Amniotic epithelial cell (primary cell): ENCODE results near the gene VTN.

ENCODE experiments used
- DNase-seq: peaks from one replicate; pipeline ENCODE4 v3.0.0-alpha.2; 2010; ENCODE audit warnings: low read depth

Gene VTN

GRCh38 chr17:28368915-28369683, 1.0 kb downstream of the VTN start:
- DNase-seq: no peak

DNA sequence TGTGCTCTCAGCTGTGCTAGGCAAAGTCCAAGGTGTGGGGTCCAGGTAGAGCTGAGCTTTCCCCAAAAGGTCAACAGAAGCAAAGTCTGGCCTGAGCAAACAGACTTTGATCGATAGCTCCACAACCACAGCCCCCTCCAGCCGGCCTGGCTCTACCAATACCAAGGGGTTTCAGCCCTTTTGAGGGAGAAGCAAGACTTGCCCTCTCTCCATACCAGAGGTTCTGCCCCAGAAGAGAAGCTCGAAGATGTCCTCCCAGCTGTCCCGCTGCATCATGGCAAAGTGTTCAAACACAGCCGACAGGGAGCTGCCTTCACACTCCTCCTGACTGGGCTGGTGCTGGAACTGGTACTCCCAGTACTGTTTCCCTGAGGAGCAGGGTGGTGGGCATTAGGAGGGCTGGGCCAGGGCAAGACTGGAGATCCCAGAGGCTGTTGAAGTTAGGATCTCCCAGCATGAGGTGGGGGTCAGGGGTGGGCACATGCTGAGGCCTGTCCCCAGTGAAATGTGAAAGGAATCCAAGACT, 1.7 kb downstream of the VTN start:
- no peak for DNase-seq

DNA sequence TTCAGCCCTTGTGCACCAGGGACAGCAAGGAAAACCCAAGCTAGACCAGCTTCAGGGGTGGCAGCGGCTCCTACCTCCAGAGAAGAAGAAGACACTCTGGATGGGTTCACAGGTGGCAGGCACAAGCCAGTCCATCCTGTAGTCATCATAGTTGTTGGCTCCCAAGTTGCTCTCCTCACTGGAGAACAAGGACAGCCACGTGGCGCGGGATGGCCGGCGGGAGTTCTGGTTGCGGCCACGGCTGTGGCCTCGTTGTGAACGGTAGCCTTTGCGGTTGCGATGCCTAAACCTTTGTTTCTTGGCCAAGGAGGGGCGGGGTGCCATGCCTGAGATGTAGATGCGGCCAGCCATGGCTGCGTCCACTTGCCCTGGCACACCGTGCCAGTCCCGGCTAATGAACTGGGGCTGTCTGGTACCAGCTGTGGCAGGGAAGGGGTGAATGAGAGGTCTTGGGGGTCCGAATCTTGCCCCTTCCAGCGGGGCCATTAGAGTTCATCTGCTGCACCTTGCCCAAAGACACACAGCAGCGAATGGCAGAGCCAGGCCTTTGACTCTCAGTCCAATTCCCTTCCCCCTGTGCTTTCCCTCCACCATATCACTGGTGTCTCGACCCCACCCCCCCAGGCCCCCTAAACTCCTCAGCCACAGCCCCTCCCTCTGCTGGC, 2.3 kb downstream of the VTN start:
- DNase-seq: no peak

DNA sequence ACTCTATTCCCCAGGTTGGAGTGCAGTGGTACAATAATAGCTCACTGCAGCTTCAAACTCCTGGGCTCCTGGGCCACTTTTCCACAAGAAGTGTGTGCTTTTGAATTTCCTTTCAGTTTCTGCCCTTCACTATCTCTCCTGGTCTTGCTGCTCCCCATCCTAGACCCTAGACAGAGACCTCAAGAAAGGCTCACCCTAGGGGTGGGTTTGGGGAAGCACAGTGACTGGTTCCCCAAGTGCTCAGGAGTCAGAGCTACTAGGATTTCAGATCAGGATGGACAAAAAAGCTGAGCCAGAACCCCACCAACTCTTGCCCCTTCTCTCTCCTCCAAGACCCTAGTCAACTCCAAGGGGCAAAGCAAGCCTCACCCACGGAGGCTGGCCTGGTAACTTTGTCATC, 3.5 kb downstream of the VTN start:
- DNase-seq: no peak

GRCh38 chr17:28365487-28365886, 4.6 kb downstream of the VTN start:
- DNase-seq: no peak

DNA sequence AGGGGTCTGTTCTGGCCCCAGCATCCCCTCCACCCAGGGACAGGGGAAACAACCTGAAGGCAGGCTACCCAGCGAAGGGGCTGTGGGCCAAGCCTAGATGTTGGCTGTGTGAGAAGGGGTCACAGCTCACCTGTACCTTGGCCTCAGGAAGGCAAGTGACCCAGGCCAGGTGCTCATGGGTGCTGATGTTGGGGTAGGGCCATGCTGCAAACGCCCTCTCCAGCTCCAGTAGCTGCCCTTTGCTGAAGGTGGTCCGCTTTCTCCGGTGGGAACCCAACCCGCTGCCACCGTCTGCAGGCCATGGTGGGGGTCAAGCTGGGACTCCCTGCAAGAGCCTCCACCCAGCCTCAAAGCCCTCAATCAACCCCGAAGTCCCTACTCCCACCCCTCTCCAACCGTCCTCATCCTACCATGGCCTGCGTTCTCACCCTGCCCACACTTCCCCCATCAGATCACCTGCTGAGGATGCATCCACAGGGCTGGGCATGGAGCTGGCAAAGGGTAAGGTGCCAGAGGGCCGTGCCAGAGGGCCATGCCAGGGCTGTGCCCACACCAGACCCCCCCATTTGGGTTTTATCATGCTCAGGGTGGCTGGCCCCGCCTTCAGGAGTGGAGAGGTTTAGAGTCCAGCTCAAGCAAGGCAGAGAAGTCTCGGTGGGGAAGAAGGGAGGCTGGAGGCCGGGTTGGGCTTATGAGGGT, 5.3 kb downstream of the VTN start, which contains the start of gene SEBOX:
TSS of gene SEBOX (minus strand) at position 535 of the 699 bp plus-strand sequence. CDS start at position 487, 48 bp downstream.
- DNase-seq: no peak

DNA sequence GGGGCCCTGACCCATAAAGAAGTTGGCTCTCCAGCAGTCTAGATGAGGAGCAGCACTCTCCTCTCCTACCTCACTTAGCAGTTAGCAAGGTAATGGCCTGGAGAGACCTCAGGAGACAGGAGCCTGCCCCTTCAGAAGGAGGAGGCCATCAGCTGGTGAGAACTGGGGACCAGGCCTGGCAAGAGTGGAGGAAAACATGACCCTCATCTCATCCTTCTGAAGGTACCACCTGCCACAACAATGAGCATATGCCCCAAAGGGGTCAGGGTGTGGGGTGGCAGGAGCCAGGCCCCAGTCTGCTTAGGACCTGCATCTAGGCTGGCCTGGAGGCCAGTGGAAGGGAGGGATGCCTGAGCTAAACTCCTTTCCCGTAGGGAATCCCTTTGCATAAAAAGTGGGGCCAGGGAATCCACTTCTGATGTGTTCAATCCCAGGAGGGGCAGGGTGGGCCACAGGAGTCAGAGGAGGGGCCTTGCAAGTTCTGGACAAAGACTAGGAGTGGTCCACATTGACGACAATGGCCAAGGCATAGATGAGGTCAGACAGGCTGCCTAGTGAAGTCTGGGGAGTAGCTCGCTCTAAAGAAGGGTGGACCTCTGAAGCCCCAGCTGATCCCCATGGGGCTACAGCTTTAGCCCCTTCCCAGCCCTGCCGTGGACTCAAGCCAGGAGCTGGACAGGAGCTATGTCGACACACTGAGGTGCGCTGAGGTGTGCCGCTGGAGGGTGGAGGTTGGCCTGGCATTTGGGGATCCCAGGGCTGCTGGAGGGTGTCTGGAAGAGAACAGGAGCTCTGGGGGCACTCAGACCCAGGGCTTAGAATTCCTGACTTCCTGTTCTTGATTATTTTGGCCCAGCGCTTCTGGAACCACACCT, 6.1 kb downstream of the VTN start:
- DNase-seq: no peak

DNA sequence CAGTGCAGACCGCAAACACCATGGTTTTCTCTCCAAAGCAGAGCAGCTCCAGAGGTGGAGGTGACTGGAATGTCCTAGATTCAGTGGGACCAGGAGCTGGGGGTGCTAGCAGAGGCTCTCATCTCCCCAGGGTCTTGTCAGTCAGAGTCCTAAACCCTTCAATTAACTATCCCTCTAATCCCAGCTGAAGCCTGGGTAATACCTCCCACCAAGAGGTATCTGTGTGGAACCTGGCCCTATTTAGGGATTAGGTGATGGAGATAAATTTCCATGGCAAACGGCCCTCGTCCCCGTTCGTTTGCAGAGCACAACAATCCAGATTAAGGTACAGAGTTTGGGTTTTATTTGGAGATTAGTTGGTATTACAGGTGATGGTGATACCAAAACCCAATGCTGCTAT, 6.9 kb downstream of the VTN start:
- DNase-seq: no peak

GRCh38 chr17:28357901-28358197, 12.3 kb downstream of the VTN start:
- DNase-seq: no peak

DNA sequence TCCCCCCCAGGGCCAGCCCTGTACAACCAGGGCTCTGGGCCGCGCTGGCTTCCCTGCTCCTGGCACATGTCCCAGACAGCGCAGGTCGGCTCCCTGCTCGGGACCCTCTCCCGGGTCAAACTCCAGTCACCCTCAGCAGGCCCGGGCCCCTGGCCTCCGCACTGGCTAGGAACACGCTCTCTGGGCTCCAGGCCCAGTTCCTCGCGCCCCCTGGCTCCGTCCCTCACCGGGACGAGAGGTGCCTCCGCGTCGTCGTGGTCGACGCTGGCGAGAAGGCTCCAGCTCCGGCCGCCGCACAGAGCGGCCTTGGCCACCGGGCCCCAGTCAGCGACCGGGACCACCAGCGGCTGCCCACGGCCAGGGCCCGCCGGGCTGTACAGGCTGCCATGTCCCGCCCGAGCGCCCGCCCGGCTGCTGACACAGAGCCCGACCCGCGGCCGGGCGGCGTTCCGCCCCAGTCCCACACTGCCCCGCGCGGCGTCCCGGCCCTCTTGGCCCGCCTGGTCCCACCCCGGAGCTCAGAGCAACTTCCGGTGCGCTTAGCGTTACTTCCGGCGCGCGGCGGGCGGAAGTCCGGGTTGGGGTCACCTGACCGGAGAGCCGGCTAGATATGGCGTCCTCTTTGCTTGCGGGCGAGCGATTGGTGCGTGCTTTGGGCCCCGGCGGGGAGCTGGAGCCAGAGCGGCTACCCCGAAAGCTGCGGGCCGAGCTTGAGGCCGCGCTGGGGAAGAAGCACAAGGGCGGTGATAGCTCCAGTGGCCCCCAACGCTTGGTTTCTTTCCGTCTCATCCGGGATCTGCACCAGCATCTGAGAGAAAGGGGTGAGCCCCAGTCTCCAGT, 12.8 kb downstream of the VTN start, which contains the start of gene POLDIP2:
TSS of gene POLDIP2 (minus strand) at position 467 of the 840 bp plus-strand sequence. CDS start at position 388, 79 bp downstream.
- peak; percentile 89 for DNase-seq

- DNase-seq: no peak
Measured at GRCh38 chr17:28350271-28350670, 19.8 kb downstream of the VTN start.

- DNase-seq: no peak
Measured at GRCh38 chr17:28348979-28349378, 21.1 kb downstream of the VTN start.

DNA sequence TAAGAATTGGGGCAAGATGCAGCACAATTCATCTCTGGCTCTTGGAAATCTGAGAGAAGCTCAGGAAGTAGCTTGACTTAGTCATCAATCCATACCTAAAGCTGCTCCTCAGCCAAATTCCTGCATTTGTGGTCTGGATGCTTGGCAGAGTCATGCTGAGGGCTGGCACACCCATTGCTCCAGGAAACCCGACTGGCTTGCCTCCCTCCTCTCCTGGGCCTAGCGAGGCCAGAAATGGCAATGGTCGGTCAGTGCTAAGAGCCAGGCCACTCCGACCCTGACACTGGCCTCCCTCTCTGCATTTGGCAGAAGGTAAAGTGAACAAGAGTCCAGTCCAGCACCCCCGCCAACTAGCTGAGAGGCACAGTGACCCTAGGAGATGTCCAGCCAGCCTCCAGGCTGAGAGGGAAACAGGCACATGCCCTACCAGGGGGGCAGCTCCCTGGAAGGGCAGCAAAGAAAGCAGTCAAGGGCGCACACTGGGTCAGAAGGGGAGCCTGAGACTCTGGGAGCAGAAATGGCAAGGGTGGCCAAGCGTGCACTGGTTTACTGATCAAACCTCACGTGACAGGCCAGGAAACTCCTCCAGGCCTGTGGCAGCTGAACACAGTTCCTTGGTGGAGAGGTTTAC, 22.7 kb downstream of the VTN start:
- peak; percentile 94 for DNase-seq

DNA sequence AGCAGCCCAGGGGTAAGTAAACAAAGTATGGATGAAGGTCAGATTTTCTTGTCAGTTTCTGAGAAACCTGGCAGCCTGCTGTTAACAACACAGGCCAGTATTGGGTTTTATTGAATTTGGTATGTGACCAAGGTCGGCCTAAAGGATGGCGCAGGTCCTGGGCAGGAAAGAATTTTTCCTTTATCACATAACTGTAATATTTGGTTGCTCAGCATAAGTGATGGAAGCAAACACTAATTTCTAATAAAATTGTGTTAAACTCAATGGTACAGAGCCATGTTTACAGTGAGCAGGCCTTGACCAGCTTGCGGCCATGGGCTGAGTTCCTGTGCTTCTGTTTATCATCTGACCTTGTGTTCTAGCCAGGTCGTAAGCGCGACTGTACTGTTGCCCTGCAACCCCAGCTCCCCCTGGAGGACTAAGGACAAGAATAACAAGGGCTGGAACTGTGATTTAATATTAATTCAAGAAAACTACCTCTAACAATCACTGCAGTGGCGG, 23.3 kb downstream of the VTN start:
- no peak for DNase-seq

- no peak for DNase-seq
Measured at GRCh38 chr17:28346199-28346580, 23.9 kb downstream of the VTN start.

DNA sequence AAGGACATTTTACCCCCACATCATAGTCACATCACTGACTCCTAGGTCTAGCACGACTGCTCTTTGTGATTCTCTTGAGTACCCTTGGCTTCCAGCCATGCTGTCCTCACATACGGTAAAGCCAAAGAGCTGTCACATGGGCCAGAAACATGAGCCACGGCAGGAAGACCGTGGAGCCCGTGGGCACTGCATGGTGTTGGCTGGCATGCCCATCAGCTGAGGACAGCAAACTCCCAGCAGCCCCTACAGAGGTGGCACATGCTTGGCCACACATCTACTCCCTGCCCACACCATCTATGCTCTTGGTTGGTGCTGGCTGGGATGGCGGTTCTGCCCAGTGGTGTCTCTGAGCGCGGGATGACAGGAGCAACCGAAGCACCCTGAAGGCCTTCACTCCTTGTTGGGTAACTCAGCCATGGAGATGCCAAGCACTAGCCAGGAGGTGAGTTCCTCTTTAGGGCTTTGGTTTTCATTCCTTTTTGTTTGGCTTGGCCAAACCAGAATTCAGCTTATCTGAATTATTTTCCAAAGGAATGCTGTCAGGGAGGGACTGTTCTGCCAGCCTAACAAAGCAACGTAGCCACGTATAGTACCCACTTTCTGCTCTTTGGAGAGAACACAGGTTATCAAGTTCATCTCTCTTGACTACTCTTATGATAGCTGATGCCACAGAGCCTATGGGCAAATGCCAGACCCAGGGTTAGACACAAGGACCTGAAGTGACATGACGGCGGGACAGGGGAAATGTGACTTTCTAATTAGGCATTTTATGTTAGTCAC, 24.5 kb downstream of the VTN start:
- peak; percentile 37 for DNase-seq

DNA sequence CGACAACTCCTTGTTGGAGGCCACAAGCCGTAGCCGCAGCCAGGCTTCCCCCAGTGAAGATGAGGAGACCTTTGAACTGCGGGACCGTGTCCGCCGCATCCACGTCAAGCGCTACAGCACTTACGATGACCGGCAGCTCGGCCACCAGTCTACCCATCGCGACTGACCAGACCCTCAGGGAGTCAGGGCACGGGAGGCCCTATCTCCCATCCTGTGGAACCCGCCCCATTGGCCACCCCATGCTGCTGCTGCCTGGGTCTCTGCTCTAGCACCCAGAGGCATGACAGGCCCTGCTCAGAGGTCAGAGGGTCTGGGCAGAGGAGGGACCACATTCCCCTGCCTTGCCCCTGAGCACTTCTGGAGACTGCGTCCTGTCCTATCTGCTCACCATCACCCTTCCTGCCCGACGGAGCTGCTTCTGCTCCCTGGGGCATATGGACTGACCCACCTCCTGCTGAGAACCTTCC, 25.6 kb downstream of the VTN start:
- no peak for DNase-seq

GRCh38 chr17:28344011-28344410, 26.1 kb downstream of the VTN start:
- DNase-seq: no peak

- no peak for DNase-seq
Measured at GRCh38 chr17:28343491-28343932, 26.6 kb downstream of the VTN start.
